ENCODE measurements around the gene ME2. TPM values are rescaled to one million over a fixed set of nuclear protein-coding genes. Genes with fewer than 3 reads are reported as not detected.

Gene ME2
- total RNA-seq, 1 experiment from 2014 or later = 49.4 TPM

- no peak overlapping the region for H3K9ac ChIP-seq (ENCODE audit: extremely low read depth, insufficient read length, low read length)
- H3K14ac ChIP-seq (ENCODE audit: insufficient read depth, low read length) = no peak overlapping the region
- no peaks in the 10 kb centered on the region for H3K23me2 ChIP-seq (ENCODE audit: insufficient read length, low read depth, low read length, poor library complexity, severe bottlenecking)
- no peaks in the 10 kb centered on the region for H4K20me1 ChIP-seq (ENCODE audit: control insufficient read depth, insufficient read depth, insufficient read length)
- no peak overlapping the region for H3K56ac ChIP-seq (ENCODE audit: insufficient read length, low read depth, low read length)
- H2AK5ac ChIP-seq (ENCODE audit: insufficient read length, low read length) = no peak overlapping the region
- peaks cover 0 to 5% of the 10 kb centered on the region in 2 experiments; a peak in 1 of 4 replicates for H3K4me1 Mint-ChIP-seq
- TF ChIP-seq CTCF (conservative IDR thresholded peaks at IDR 0.05) = no peak
- H3K4ac ChIP-seq (ENCODE audit: low read depth, low read length) = no peak overlapping the region
- H3T11ph ChIP-seq (ENCODE audit: low read length) = no peak overlapping the region
- H3K36me3 Mint-ChIP-seq (ENCODE audit: insufficient read depth in 1 of 3, low read depth in 3 of 3) = no peaks in the 10 kb centered on the region
- no peaks in the 10 kb centered on the region for H3K79me2 ChIP-seq (ENCODE audit: insufficient read depth, low read length)
- H4K8ac ChIP-seq (replicated peaks; ENCODE audit: insufficient read length, low read depth, low read length) = no peak overlapping the region
- no peak for DNase-seq
- H3K18ac ChIP-seq (ENCODE audit: insufficient read length, low read depth, low read length) = no peak overlapping the region
- H3K9me3 ChIP-seq (ENCODE audit: control insufficient read depth, low read depth, low read length) = no peaks in the 10 kb centered on the region
- no peak overlapping the region for H4K91ac ChIP-seq (ENCODE audit: insufficient read length, low read depth, low read length)
- H4K5ac ChIP-seq (ENCODE audit: insufficient read length, low read depth, low read length) = no peak overlapping the region
- no peak overlapping the region for H3K4me3 Mint-ChIP-seq
- H3K23ac ChIP-seq (ENCODE audit: insufficient read length, low read depth, low read length) = no peak overlapping the region
- H2BK5ac ChIP-seq (ENCODE audit: insufficient read length, low read length) = no peak overlapping the region
- no peaks in the 10 kb centered on the region for H3K4me1 ChIP-seq (ENCODE audit: insufficient read depth, low read length)
- H3K27ac ChIP-seq (ENCODE audit: insufficient read length, low read depth, low read length) = no peak overlapping the region
- no peak overlapping the region for H2BK120ac ChIP-seq (ENCODE audit: low read depth, low read length, poor library complexity, severe bottlenecking)
- no peak overlapping the region for H2BK20ac ChIP-seq (ENCODE audit: low read depth, low read length, poor library complexity, severe bottlenecking)
- H2BK12ac ChIP-seq (ENCODE audit: insufficient read length, low read depth, low read length) = no peak overlapping the region
- H3K27ac Mint-ChIP-seq = no peak overlapping the region
- no peak overlapping the region for H3K4me2 ChIP-seq (ENCODE audit: insufficient read depth, insufficient read length, low read length)
- no peak overlapping the region for H2BK15ac ChIP-seq (ENCODE audit: low read depth, low read length)
- H3K27me3 ChIP-seq (ENCODE audit: insufficient read depth, low read length) = no peaks in the 10 kb centered on the region
- WGBS (ENCODE audit: extremely low coverage, insufficient read length, low lambda C conversion rate) = no CpG with 5 or more reads among the region's 2 CpGs
- no peak overlapping the region for H2AFZ ChIP-seq (ENCODE audit: low read length)
- no peaks in the 10 kb centered on the region for H3K9me3 Mint-ChIP-seq
- no peaks in the 10 kb centered on the region; the same call in 1 of the 2 replicates for H3K27me3 Mint-ChIP-seq (ENCODE audit: low read depth)
- H3K79me1 ChIP-seq (ENCODE audit: insufficient read depth, low read depth, low read length, poor library complexity, severe bottlenecking) = no peaks in the 10 kb centered on the region
Measured at GRCh38 chr18:50836521-50836957, 42.4 kb upstream of the ME2 start.

All from H9 (cell line).